ENCODE measurements around the gene TRABD2B. TPM values are rescaled to one million over a fixed set of nuclear protein-coding genes. Genes with fewer than 3 reads are reported as not detected.

Gene TRABD2B
- polyA plus RNA-seq, 1 donor from 2014 or later: not detected

GRCh38 chr1:47912756-47913155 is 84.4 kb downstream of the TRABD2B start:
- Mint-ChIP-seq H3K27ac (no peak overlapping the region), H3K36me3 (no peaks in the 10 kb centered on the region), H3K9me3 (no peaks in the 10 kb centered on the region), H3K4me1 (peaks cover 0 to 2% (median 0%) of the 10 kb centered on the region in 3 donors), H3K27me3 (peaks cover 10% of the 10 kb centered on the region), H3K4me3 (peak overlapping the region in 1 of 4 donors; percentile 14)

DNA sequence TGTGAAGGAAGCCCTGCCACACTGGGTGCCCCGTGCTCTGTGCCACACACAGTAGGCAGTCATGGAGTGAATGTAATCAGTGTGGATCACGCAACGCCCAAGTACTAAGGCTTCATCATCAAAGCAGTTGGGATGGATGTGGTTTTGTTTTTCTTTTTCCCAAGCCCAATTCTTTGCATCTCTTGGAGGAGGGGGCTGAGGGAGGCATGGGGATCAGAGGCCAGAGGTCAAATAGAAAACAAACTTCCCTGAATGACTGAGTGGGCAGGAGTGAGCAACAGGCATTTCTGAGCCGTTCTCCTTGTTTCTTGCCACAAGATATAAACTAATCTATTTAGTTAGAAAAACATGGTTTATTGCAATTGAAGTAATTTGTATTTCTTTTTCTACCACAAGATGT is 85.3 kb downstream of the TRABD2B start:
- peaks cover 0 to 2% (median 0%) of the 10 kb centered on the region in 3 donors for H3K4me1 Mint-ChIP-seq
- peaks cover 10% of the 10 kb centered on the region for H3K27me3 Mint-ChIP-seq
- no peaks in the 10 kb centered on the region for H3K9me3 Mint-ChIP-seq
- no peak overlapping the region for H3K4me3 Mint-ChIP-seq
- H3K36me3 Mint-ChIP-seq: no peaks in the 10 kb centered on the region
- H3K27ac Mint-ChIP-seq: no peak overlapping the region

GRCh38 chr1:47911424-47911823 is 85.8 kb downstream of the TRABD2B start:
- Mint-ChIP-seq H3K4me3 (no peak overlapping the region), H3K9me3 (no peaks in the 10 kb centered on the region), H3K27me3 (peaks cover 12% of the 10 kb centered on the region), H3K4me1 (peaks cover 0 to 2% (median 0%) of the 10 kb centered on the region in 3 donors), H3K36me3 (no peaks in the 10 kb centered on the region), H3K27ac (no peak overlapping the region)

DNA sequence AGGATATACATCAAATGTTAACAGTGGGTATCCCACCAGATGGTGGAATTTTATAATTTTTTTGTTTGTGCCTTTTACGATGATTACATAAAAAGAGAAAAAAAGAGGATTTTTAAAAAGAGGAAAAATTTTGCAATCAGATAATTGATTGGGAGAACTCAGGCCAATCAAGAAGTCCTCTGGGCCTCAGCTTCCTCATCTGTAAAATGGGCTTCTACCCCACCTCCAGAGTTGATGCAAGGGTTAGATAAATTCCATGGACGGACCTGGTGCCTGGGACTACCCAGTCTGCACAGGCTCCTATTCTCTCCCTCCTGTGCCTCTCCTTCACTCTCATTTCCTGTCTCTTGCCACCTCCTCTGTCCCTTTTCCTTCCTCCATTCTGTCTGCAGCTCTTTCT is 88.9 kb downstream of the TRABD2B start:
- Mint-ChIP-seq H3K36me3 (no peaks in the 10 kb centered on the region), H3K9me3 (peaks cover 0 to 2% (median 0%) of the 10 kb centered on the region in 3 donors), H3K27ac (no peak overlapping the region), H3K4me1 (no peaks in the 10 kb centered on the region), H3K27me3 (peaks cover 14% of the 10 kb centered on the region), H3K4me3 (no peak overlapping the region)

- no peak overlapping the region for H3K27ac Mint-ChIP-seq
- H3K4me3 Mint-ChIP-seq: no peak overlapping the region
- H3K27me3 Mint-ChIP-seq: peaks cover 11% of the 10 kb centered on the region
- H3K36me3 Mint-ChIP-seq: no peaks in the 10 kb centered on the region
- no peaks in the 10 kb centered on the region for H3K4me1 Mint-ChIP-seq
- H3K9me3 Mint-ChIP-seq: peaks cover 0 to 2% (median 0%) of the 10 kb centered on the region in 3 donors
These were observed 90.0 kb downstream of the TRABD2B start for GRCh38 chr1:47907177-47907528.

DNA sequence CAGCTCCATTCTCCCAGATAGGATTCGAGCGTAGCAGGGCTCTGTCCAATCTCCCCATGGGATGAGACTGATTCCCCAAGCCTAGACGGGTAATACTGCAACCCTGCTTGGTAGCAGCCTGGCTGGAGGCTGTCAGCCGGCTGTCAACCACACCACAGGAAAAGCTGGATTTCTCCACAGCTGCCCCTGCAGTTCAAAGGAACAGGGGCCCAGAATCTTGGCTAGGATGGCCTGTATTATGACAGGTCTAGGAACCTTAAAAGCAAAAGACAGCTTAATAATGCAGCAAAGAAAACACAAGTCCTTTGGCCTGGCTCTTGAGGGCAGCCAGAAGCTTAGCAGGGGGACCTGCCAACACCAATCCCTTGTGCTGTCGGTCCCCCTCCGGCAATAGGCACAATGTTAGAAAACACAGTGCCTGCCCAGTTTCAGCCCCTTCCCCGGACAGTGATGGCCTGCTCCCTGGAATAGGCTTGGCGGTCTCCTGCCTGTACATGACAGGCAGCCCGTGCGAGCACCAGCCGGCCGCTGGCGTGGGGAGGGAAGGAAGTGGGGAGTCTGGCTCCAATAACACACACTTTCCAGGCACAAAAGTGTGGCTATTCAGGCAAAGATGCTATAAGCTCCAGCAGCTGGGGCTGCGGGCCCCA is 90.5 kb downstream of the TRABD2B start:
- H3K9me3 Mint-ChIP-seq: peaks cover 0 to 2% (median 0%) of the 10 kb centered on the region in 3 donors
- H3K36me3 Mint-ChIP-seq: no peaks in the 10 kb centered on the region
- peaks cover 11% of the 10 kb centered on the region for H3K27me3 Mint-ChIP-seq
- no peak overlapping the region for H3K27ac Mint-ChIP-seq
- no peak overlapping the region for H3K4me3 Mint-ChIP-seq
- H3K4me1 Mint-ChIP-seq: no peaks in the 10 kb centered on the region

- Mint-ChIP-seq H3K27ac (no peak overlapping the region), H3K9me3 (peaks cover 0 to 4% (median 0%) of the 10 kb centered on the region in 3 donors), H3K27me3 (peaks cover 11% of the 10 kb centered on the region), H3K4me3 (no peak overlapping the region), H3K4me1 (no peaks in the 10 kb centered on the region), H3K36me3 (no peaks in the 10 kb centered on the region)
These were observed 91.2 kb downstream of the TRABD2B start for GRCh38 chr1:47906009-47906432.

DNA sequence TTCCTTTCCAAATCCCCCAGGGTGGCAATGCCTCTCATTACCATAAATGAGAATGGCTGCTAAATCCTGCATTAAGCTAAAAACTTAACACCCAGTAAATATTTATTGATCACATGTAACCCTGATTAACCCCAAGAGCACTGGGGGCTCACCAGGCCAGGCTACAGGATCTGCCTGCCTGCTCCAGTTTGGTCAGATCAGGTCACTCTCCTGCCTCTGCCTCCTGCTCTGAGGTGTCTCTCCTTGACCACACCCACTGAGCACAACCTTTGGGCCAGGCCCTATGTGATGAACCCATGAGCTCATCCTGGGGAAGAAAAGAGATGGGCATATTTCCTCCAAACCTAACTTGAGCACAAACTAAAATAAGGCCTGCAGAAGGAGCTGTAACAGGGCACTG is 93.5 kb downstream of the TRABD2B start:
- no peak overlapping the region for H3K4me3 Mint-ChIP-seq
- H3K27ac Mint-ChIP-seq: no peak overlapping the region
- no peaks in the 10 kb centered on the region for H3K4me1 Mint-ChIP-seq
- no peaks in the 10 kb centered on the region for H3K36me3 Mint-ChIP-seq
- peaks cover 8% of the 10 kb centered on the region for H3K27me3 Mint-ChIP-seq
- H3K9me3 Mint-ChIP-seq: peaks cover 0 to 4% (median 0%) of the 10 kb centered on the region in 3 donors

DNA sequence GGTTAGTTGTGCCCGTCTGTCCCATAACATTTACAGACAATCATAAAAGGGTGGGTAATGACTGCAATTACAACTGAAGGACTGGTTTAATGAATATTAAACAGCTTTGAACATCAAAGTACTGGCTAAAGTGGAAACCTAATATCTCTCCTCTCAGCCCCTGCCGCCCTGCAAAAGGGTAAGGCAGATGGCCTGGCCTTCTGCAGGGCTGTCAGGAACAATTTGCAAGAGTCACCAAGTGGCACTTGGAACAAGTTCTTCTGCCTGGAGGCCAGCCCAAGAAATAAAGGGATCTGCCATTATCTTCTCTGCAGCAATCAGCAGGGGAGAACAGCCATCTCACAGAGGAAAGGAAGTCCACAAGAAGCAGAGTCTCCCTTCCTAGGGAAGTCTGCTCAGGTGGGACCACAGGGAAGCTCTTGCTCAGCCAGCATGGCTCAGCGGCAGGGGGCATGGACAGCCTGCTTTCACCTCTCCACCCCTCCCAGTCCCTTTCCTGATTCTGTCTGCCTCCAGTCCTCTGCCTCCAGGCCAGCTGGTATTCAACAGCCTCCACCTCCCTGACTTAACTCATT is 96.1 kb downstream of the TRABD2B start:
- peaks cover 2% of the 10 kb centered on the region for H3K27me3 Mint-ChIP-seq
- H3K4me1 Mint-ChIP-seq: no peaks in the 10 kb centered on the region
- peaks cover 0 to 4% (median 0%) of the 10 kb centered on the region in 3 donors for H3K9me3 Mint-ChIP-seq
- no peaks in the 10 kb centered on the region for H3K36me3 Mint-ChIP-seq
- H3K4me3 Mint-ChIP-seq: no peak overlapping the region
- no peak overlapping the region for H3K27ac Mint-ChIP-seq

- Mint-ChIP-seq H3K9me3 (peaks cover 0 to 2% (median 0%) of the 10 kb centered on the region in 3 donors), H3K4me1 (no peaks in the 10 kb centered on the region), H3K36me3 (no peaks in the 10 kb centered on the region), H3K27me3 (no peaks in the 10 kb centered on the region), H3K27ac (no peak overlapping the region), H3K4me3 (no peak overlapping the region)
These were observed 98.9 kb downstream of the TRABD2B start for GRCh38 chr1:47898133-47898845.

- no peak overlapping the region for H3K27ac Mint-ChIP-seq
- no peaks in the 10 kb centered on the region for H3K9me3 Mint-ChIP-seq
- no peaks in the 10 kb centered on the region for H3K36me3 Mint-ChIP-seq
- H3K4me1 Mint-ChIP-seq: no peaks in the 10 kb centered on the region
- H3K4me3 Mint-ChIP-seq: no peak overlapping the region
- no peaks in the 10 kb centered on the region for H3K27me3 Mint-ChIP-seq
These were observed 101.7 kb downstream of the TRABD2B start for GRCh38 chr1:47895279-47896125.

DNA sequence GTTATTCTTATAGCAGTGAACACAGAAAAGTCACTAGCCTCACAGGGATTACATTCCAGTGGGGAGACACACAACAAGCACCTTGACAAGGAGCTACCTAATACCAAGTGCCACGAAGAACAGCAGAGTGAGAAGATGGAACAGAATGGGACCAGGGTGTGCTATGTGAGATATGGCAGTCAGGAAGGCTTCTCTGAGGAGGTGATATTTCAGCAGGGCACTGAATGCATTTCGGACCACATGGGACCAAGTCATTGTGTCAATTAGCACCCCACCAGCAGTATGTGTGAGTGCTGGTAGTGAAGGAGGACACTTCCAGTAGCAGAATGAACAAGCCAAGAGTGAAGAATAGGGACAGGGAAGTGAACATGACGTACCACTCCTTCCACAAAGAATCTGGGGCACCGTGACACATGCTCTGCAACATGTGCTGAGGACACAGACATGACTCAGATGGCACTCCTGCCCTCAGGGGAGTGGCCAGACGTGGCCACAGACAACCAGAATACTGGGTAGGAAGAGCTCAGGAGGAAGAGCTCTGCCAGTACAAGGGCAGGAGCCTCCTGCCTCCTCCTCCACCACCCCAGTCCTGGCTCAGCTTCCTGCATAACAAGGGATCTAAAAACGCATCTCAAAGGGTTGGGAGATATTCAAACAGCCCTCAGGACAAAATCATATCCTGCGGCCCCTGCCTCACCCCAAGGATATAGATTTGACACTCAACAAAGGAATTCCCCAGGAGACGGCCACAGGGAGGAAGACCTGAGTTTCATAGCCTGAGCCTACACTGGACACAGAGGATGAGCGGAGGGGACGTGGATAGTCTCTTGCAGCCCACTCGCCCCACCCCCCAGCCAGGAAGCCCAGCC is 102.5 kb downstream of the TRABD2B start:
- Mint-ChIP-seq H3K27ac (no peak overlapping the region), H3K4me1 (no peaks in the 10 kb centered on the region), H3K9me3 (no peaks in the 10 kb centered on the region), H3K27me3 (peaks cover 4% of the 10 kb centered on the region), H3K36me3 (no peaks in the 10 kb centered on the region), H3K4me3 (no peak overlapping the region)

DNA sequence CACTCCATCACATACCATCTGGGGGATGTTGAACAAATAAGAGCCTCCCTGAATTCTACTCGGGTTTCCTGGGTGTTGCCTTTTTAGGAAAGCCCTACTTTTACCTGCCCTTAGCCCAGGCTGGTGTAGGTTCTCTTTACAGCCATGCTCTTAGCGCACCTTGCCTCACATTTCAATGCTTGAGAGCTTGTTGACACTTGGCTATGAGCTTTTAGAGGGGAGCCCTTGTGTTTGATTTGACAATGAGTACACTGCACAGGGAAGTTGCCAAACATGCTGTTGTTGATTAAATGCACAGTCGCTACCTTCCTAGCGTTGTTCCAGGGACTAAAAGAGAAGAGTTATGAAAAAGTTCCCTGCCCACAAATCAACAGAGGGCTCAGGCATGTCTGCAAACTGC is 103.8 kb downstream of the TRABD2B start:
- Mint-ChIP-seq H3K9me3 (no peaks in the 10 kb centered on the region), H3K27ac (no peak overlapping the region), H3K36me3 (no peaks in the 10 kb centered on the region), H3K4me1 (no peaks in the 10 kb centered on the region), H3K27me3 (peaks cover 4% of the 10 kb centered on the region), H3K4me3 (no peak overlapping the region)

DNA sequence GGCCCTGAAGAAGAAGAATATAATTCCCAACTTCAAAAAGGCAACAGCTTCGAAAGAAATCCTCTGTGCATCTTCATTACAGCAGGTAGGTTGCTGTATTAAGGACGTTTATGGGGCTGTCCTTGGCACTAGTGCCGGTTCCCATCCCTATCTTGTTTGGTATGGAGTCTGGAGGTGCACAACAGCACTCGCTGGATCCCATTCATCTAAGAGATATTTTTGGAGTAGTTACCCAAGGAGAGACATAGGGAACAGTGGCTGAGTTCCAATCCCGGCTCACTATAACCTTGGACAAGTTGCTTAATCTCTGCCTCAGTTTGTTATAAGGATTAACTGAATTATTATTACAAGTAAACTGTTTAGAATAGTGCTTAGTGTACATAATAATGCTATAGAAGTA is 106.4 kb downstream of the TRABD2B start:
- Mint-ChIP-seq H3K4me3 (no peak overlapping the region), H3K27ac (no peak overlapping the region), H3K36me3 (no peaks in the 10 kb centered on the region), H3K4me1 (no peaks in the 10 kb centered on the region), H3K9me3 (no peaks in the 10 kb centered on the region), H3K27me3 (peaks cover 4% of the 10 kb centered on the region)

All from IgD-negative memory B cell (primary cell).